Panc1 (cell line): Measurements from ENCODE around the gene HIGD1A. TPM values are rescaled to one million over a fixed set of nuclear protein-coding genes. Genes with fewer than 3 reads are reported as not detected.

ENCODE experiments used
- ATAC-seq: fragments of 200-7000 bp; cut with Tn5 transposase; 2 replicates; pipeline ENCODE4 v1.9.1; 2020; ENCODE audit warnings: mild to moderate bottlenecking, moderate library complexity
- BruUV-seq: library from RNA; stranded (reverse); fragments of 400-500 nt; replicated peaks from 2 replicates; lab custom pipeline; 2021; lab: Mats Ljungman, UMichigan
- CTCF ChIA-PET: fragments of 300-600 bp; sonication (Branson Sonifier 250); formaldehyde crosslinking; loops from one replicate; lab custom pipeline; 2022; ENCODE audit warnings: antibody characterized with exemption; lab: Charles Lee
- POLR2A ChIA-PET: fragments of 300-600 bp; sonication (Branson Sonifier 250); formaldehyde crosslinking; loops from one replicate; lab custom pipeline; 2022; ENCODE audit warnings: antibody characterized with exemption; lab: Charles Lee
- DNase-seq: peaks from one replicate; pipeline ENCODE4 v3.0.0-alpha.2; 2010; ENCODE audit warnings: low read depth, low spot score
- H3K27ac ChIP-seq: 2 replicates; pipeline ENCODE4 v1.5.1; 2011; ENCODE audit warnings: mild to moderate bottlenecking, low read length, inconsistent platforms
- H3K27me3 ChIP-seq: fragments of 200-500 bp; sonication (Bioruptor generic); 2 replicates; pipeline ENCODE4 v1.6.0; 2014; ENCODE audit warnings: low read length, inconsistent platforms; ENCODE audit not compliant: control insufficient read depth, insufficient read depth
- H3K36me3 ChIP-seq: fragments of 200-500 bp; sonication (Bioruptor generic); 2 replicates; pipeline ENCODE4 v1.5.1; 2014; ENCODE audit warnings: inconsistent platforms, mild to moderate bottlenecking, low read length, moderate library complexity; ENCODE audit not compliant: control insufficient read depth, insufficient read depth
- H3K4me1 ChIP-seq: 2 replicates; pipeline ENCODE4 v1.5.1; 2011; ENCODE audit warnings: inconsistent platforms, mild to moderate bottlenecking, low read length, moderate library complexity; ENCODE audit not compliant: control insufficient read depth, insufficient read depth
- H3K4me3 ChIP-seq, 2 experiments: 2 replicates each; pipeline ENCODE4 v1.5.1; 2011 to 2012; ENCODE audit warnings: low read depth in 2 of 2, low read length in 2 of 2, mild to moderate bottlenecking in 2 of 2, inconsistent platforms in 1 of 2, moderate library complexity in 1 of 2
- H3K9me3 ChIP-seq: fragments of 200-500 bp; sonication (Bioruptor generic); 2 replicates; pipeline ENCODE4 v1.5.1; 2014; ENCODE audit warnings: low read depth, mild to moderate bottlenecking, inconsistent platforms, low read length, moderate library complexity; ENCODE audit not compliant: control insufficient read depth, insufficient read depth
- POLR2AphosphoS5 ChIP-seq: IDR thresholded peaks from 2 replicates; pipeline ENCODE4 v1.6.1; 2012; ENCODE audit warnings: mild to moderate bottlenecking, low read depth, low read length, moderate library complexity
- SIN3A ChIP-seq: IDR thresholded peaks from 2 replicates; pipeline ENCODE4 v1.6.1; 2012; ENCODE audit warnings: low read depth, mild to moderate bottlenecking, low read length, moderate library complexity, borderline replicate concordance; ENCODE audit not compliant: insufficient read depth
- TCF7L2 ChIP-seq: IDR thresholded peaks from 2 replicates; pipeline ENCODE4 v1.6.1; 2011; ENCODE audit warnings: mild to moderate bottlenecking, low read depth, low read length, inconsistent platforms
- in situ Hi-C: cut with HindIII; loops from 2 replicates; pipeline ENCODE4 v1.10.0; 2016; ENCODE audit warnings: low sequenced_read_pairs, low pct_unique_long_range_greater_than_20kb
- intact Hi-C: fragments of 100-400 bp; cut with micrococcal nuclease; formaldehyde crosslinking; loops from one replicate; pipeline ENCODE4 v1.10.0; 2022; ENCODE audit not compliant: unreplicated experiment
- total RNA-seq: library from RNA; stranded (reverse); gene quantifications from one replicate; pipeline ENCODE4 v1.2.1, GENCODE V29; 2021; ENCODE audit not compliant: unreplicated experiment
- TF ChIP-seq, protein P1 (sequence below): fragments of 450-650 bp; IDR thresholded peaks from 2 replicates; pipeline ENCODE4 v1.5.1; 2017; ENCODE audit warnings: mild to moderate bottlenecking
- TF ChIP-seq, protein P2 (sequence below), 2 experiments: IDR thresholded peaks; 2 replicates each; pipeline ENCODE4 v1.6.1; 2011 to 2012; ENCODE audit warnings: low read depth in 2 of 2, control low read depth in 1 of 2, low read length in 1 of 2, mild to moderate bottlenecking in 1 of 2, moderate library complexity in 1 of 2; ENCODE audit not compliant: insufficient read depth in 1 of 2

Gene HIGD1A
- total RNA-seq, 1 experiment from 2014 or later = 74.6 TPM

- H3K4me1 ChIP-seq = no peaks in the 10 kb centered on the region
- no peaks in the 10 kb centered on the region for H3K9me3 ChIP-seq
- ChIA-PET POLR2A (interaction anchor here (0.6 kb wide), 1 partner anchor 85 kb away, joined by 4 read pairs; no protein-coding TSS in a partner anchor), CTCF (no interaction called here)
- DNase-seq (no peak), ATAC-seq (no peak)
- no TSS peak for BruUV-seq
- H3K27me3 ChIP-seq = no peaks in the 10 kb centered on the region
- H3K27ac ChIP-seq = no peak overlapping the region
- in situ Hi-C loops = no loop called here
- no peak for TF ChIP-seq SIN3A
- TF ChIP-seq, protein P1, sequence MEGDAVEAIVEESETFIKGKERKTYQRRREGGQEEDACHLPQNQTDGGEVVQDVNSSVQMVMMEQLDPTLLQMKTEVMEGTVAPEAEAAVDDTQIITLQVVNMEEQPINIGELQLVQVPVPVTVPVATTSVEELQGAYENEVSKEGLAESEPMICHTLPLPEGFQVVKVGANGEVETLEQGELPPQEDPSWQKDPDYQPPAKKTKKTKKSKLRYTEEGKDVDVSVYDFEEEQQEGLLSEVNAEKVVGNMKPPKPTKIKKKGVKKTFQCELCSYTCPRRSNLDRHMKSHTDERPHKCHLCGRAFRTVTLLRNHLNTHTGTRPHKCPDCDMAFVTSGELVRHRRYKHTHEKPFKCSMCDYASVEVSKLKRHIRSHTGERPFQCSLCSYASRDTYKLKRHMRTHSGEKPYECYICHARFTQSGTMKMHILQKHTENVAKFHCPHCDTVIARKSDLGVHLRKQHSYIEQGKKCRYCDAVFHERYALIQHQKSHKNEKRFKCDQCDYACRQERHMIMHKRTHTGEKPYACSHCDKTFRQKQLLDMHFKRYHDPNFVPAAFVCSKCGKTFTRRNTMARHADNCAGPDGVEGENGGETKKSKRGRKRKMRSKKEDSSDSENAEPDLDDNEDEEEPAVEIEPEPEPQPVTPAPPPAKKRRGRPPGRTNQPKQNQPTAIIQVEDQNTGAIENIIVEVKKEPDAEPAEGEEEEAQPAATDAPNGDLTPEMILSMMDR = no peak
- no peak for TF ChIP-seq TCF7L2
- TF ChIP-seq, protein P2, sequence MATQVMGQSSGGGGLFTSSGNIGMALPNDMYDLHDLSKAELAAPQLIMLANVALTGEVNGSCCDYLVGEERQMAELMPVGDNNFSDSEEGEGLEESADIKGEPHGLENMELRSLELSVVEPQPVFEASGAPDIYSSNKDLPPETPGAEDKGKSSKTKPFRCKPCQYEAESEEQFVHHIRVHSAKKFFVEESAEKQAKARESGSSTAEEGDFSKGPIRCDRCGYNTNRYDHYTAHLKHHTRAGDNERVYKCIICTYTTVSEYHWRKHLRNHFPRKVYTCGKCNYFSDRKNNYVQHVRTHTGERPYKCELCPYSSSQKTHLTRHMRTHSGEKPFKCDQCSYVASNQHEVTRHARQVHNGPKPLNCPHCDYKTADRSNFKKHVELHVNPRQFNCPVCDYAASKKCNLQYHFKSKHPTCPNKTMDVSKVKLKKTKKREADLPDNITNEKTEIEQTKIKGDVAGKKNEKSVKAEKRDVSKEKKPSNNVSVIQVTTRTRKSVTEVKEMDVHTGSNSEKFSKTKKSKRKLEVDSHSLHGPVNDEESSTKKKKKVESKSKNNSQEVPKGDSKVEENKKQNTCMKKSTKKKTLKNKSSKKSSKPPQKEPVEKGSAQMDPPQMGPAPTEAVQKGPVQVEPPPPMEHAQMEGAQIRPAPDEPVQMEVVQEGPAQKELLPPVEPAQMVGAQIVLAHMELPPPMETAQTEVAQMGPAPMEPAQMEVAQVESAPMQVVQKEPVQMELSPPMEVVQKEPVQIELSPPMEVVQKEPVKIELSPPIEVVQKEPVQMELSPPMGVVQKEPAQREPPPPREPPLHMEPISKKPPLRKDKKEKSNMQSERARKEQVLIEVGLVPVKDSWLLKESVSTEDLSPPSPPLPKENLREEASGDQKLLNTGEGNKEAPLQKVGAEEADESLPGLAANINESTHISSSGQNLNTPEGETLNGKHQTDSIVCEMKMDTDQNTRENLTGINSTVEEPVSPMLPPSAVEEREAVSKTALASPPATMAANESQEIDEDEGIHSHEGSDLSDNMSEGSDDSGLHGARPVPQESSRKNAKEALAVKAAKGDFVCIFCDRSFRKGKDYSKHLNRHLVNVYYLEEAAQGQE (IDR thresholded peaks at IDR 0.05; ENCODE audit: insufficient read depth in 1 of 2, low read depth in 2 of 2, low read length in 1 of 2) = no peak
- TF ChIP-seq POLR2AphosphoS5 = no peak
- H3K4me3 ChIP-seq = no peak overlapping the region
- H3K36me3 ChIP-seq = no peaks in the 10 kb centered on the region
- intact Hi-C loops = no loop called here
Measured at GRCh38 chr3:42796332-42796885, 7.9 kb downstream of the HIGD1A start.

- Histone ChIP-seq H3K27me3 (no peaks in the 10 kb centered on the region), H3K4me1 (no peaks in the 10 kb centered on the region), H3K36me3 (no peaks in the 10 kb centered on the region), H3K4me3 (no peak overlapping the region), H3K27ac (no peak overlapping the region), H3K9me3 (no peaks in the 10 kb centered on the region)
- POLR2A ChIA-PET = interaction anchor here (0.9 kb wide), 1 partner anchor 9 kb away, joined by 3 read pairs; no protein-coding TSS in a partner anchor
- no peak for DNase-seq
- in situ Hi-C loops = no loop called here
- intact Hi-C loops = no loop called here
- CTCF ChIA-PET = no interaction called here
- TF ChIP-seq POLR2AphosphoS5 (no peak), TCF7L2 (no peak), SIN3A (no peak)
- TF ChIP-seq, protein P2 (IDR thresholded peaks at IDR 0.05; ENCODE audit: insufficient read depth in 1 of 2, low read depth in 2 of 2, low read length in 1 of 2) = no peak
- TF ChIP-seq, protein P1 = no peak
- ATAC-seq = no peak
- BruUV-seq = TSS peak; percentile 48
Measured at GRCh38 chr3:42795621-42796181, 8.6 kb downstream of the HIGD1A start.
